ENCODE results near the gene FRAS1.
"Not testable (repeated sequence)": the region's sequence is repeated elsewhere in the genome, so short reads cannot be mapped to it uniquely, and the experiment has no call there.

The FRAS1 gene

GRCh38 chr4:78217557-78217956, 160.4 kb downstream of the FRAS1 start:
- no peak for DNase-seq

GRCh38 chr4:78218260-78218659, 161.1 kb downstream of the FRAS1 start:
- DNase-seq = no peak

GRCh38 chr4:78219825-78220224, 162.7 kb downstream of the FRAS1 start:
- no peak for DNase-seq

- no peak for DNase-seq
These were observed 163.2 kb downstream of the FRAS1 start for GRCh38 chr4:78220283-78220682.

- no peak for DNase-seq
These were observed 165.6 kb downstream of the FRAS1 start for GRCh38 chr4:78222575-78223186.

- DNase-seq = no peak
These were observed 168.1 kb downstream of the FRAS1 start for GRCh38 chr4:78225236-78225635.

- DNase-seq = no peak
These were observed 169.2 kb downstream of the FRAS1 start for GRCh38 chr4:78226279-78226678.

GRCh38 chr4:78227411-78228057, 170.4 kb downstream of the FRAS1 start:
- no peak for DNase-seq

GRCh38 chr4:78235800-78236199, 178.7 kb downstream of the FRAS1 start:
- no peak for DNase-seq

- DNase-seq = no peak
These were observed 180.2 kb downstream of the FRAS1 start for GRCh38 chr4:78237360-78237759.

- peak; percentile 27 for DNase-seq
These were observed 184.9 kb downstream of the FRAS1 start for GRCh38 chr4:78242071-78242470.

- DNase-seq = no peak
These were observed 187.8 kb downstream of the FRAS1 start for GRCh38 chr4:78244705-78245485.

GRCh38 chr4:78247536-78248285, 190.6 kb downstream of the FRAS1 start:
- no peak for DNase-seq

GRCh38 chr4:78250500-78250899, 193.4 kb downstream of the FRAS1 start:
- DNase-seq = no peak

GRCh38 chr4:78252773-78253172, 195.7 kb downstream of the FRAS1 start:
- not testable (repeated sequence) for DNase-seq

- DNase-seq = no peak
These were observed 197.8 kb downstream of the FRAS1 start for GRCh38 chr4:78254893-78255292.

GRCh38 chr4:78265006-78265405, 207.9 kb downstream of the FRAS1 start:
- no peak for DNase-seq

- DNase-seq = no peak
These were observed 210.7 kb downstream of the FRAS1 start for GRCh38 chr4:78267790-78268189.

GRCh38 chr4:78268597-78268996, 211.5 kb downstream of the FRAS1 start:
- DNase-seq = no peak

GRCh38 chr4:78275450-78275849, 218.3 kb downstream of the FRAS1 start:
- not testable (repeated sequence) for DNase-seq

GRCh38 chr4:78286281-78286680, 229.2 kb downstream of the FRAS1 start:
- no peak for DNase-seq

- no peak for DNase-seq
These were observed 231.2 kb downstream of the FRAS1 start for GRCh38 chr4:78288327-78288726.

- DNase-seq = no peak
These were observed 234.2 kb downstream of the FRAS1 start for GRCh38 chr4:78291277-78291676.

Data from HCEC 1CT (cell line).